GM10248 (cell line): Measurements from ENCODE around the gene BAIAP2L1.

Experiments
- CTCF ChIA-PET: fragments of 300-600 bp; sonication (Branson Sonifier 250); formaldehyde crosslinking; extraction: SDS; loops from one replicate; lab custom pipeline; 2021; ENCODE audit warnings: antibody characterized with exemption; lab: Yijun Ruan, JAX
- POLR2A ChIA-PET: fragments of 350-650 bp; sonication (Branson Sonifier 250); formaldehyde crosslinking; extraction: SDS; loops from one replicate; lab custom pipeline; 2020; ENCODE audit warnings: antibody characterized with exemption; lab: Yijun Ruan, JAX
- DNase-seq: peaks from one replicate; pipeline ENCODE4 v3.0.0; 2012; ENCODE audit errors: extremely low spot score
- CTCF ChIP-seq: IDR thresholded peaks from 2 replicates; pipeline ENCODE4 v1.5.1; 2012; ENCODE audit warnings: mild to moderate bottlenecking, low read depth; ENCODE audit errors: extremely low read depth, missing control alignments, control extremely low read depth

Gene BAIAP2L1

GRCh38 chr7:98359395-98359794 is 41.5 kb downstream of the BAIAP2L1 start:
- ChIA-PET CTCF (no interaction called here), POLR2A (no interaction called here)
- no peak for DNase-seq
- TF ChIP-seq CTCF = no peak

- DNase-seq = no peak
- POLR2A ChIA-PET = no interaction called here
- no peak for TF ChIP-seq CTCF
- CTCF ChIA-PET = no interaction called here
These were observed 42.2 kb downstream of the BAIAP2L1 start for GRCh38 chr7:98358706-98359105.

- CTCF ChIA-PET = no interaction called here
- TF ChIP-seq CTCF = no peak
- POLR2A ChIA-PET = no interaction called here
- DNase-seq = no peak
These were observed 43.1 kb downstream of the BAIAP2L1 start for GRCh38 chr7:98357751-98358161.

- TF ChIP-seq CTCF = no peak
- CTCF ChIA-PET = interaction anchor here (1.0 to 1.6 kb wide), 2 partner anchors 24 to 46 kb away, joined by 3 read pairs; partner anchors contain the start of gene BAIAP2L1
- POLR2A ChIA-PET = no interaction called here
- no peak for DNase-seq
These were observed 45.7 kb downstream of the BAIAP2L1 start for GRCh38 chr7:98355250-98355538.

- TF ChIP-seq CTCF = no peak
- CTCF ChIA-PET = interaction anchor here (1.6 kb wide), 1 partner anchor 46 kb away, joined by 3 read pairs; the partner anchor contains the start of gene BAIAP2L1
- no peak for DNase-seq
- POLR2A ChIA-PET = no interaction called here
These were observed 46.2 kb downstream of the BAIAP2L1 start for GRCh38 chr7:98354511-98355249.

GRCh38 chr7:98354052-98354451 is 46.8 kb downstream of the BAIAP2L1 start:
- no peak for TF ChIP-seq CTCF
- POLR2A ChIA-PET = no interaction called here
- CTCF ChIA-PET = no interaction called here
- DNase-seq = no peak
